Endothelial cell of umbilical vein (primary cell): ENCODE measurements around the gene INS. TPM values are rescaled to one million over a fixed set of nuclear protein-coding genes. Genes with fewer than 3 reads are reported as not detected.

Experiments used
- BruUV-seq: library from RNA; stranded (reverse); fragments of 400-500 nt; replicated peaks from 2 replicates; lab custom pipeline; 2021; lab: Mats Ljungman, UMichigan
- CTCF ChIA-PET: fragments of 300-600, 350-600 bp; sonication (Branson Sonifier 250); formaldehyde crosslinking; loops from one replicate; lab custom pipeline; 2021; ENCODE audit warnings: antibody characterized with exemption, inconsistent platforms; lab: Charles Lee
- POLR2A ChIA-PET: fragments of 300-600, 350-600 bp; sonication (Branson Sonifier 250); formaldehyde crosslinking; loops from one replicate; lab custom pipeline; 2021; ENCODE audit warnings: antibody characterized with exemption, inconsistent platforms; lab: Charles Lee
- DNase-seq: peaks from one replicate; pipeline ENCODE4 v3.0.0-alpha.2; 2011; ENCODE audit warnings: low read depth, low spot score
- FAIRE-seq: peaks from 2 replicates; lab custom pipeline; 2011; peaks lifted over from hg19 to GRCh38; lab: Jason Lieb, UNC
- H2AFZ ChIP-seq: 2 replicates; pipeline ENCODE4 v1.6.0; 2012; ENCODE audit warnings: low read depth, low read length, control low read depth, inconsistent platforms
- H3K27ac ChIP-seq: 2 replicates; pipeline ENCODE4 v1.5.1; 2011; ENCODE audit warnings: low read depth, mild to moderate bottlenecking, control low read depth, low read length, moderate library complexity; ENCODE audit not compliant: insufficient read depth
- H3K27me3 ChIP-seq, 2 experiments: 2 replicates each; pipeline versions ENCODE4 v1.6.0 to v1.6.1; 2011; ENCODE audit warnings: low read length in 2 of 2, mixed read lengths in 1 of 2; ENCODE audit not compliant: control insufficient read depth in 2 of 2, insufficient read depth in 2 of 2
- H3K36me3 ChIP-seq, 2 experiments: 2 replicates in 1 of 2; 3 replicates in 1 of 2; pipeline ENCODE4 v1.5.1; 2011; ENCODE audit warnings: low read length in 2 of 2, mild to moderate bottlenecking in 1 of 2, moderate library complexity in 1 of 2; ENCODE audit not compliant: control insufficient read depth in 2 of 2, insufficient read depth in 2 of 2; ENCODE audit errors: extremely low read depth in 1 of 2
- H3K4me1 ChIP-seq: 3 replicates; pipeline ENCODE4 v1.5.1; 2011; ENCODE audit warnings: mild to moderate bottlenecking, low read length; ENCODE audit not compliant: control insufficient read depth, insufficient read depth; ENCODE audit errors: extremely low read depth
- H3K4me2 ChIP-seq: 2 replicates; pipeline ENCODE4 v1.6.1; 2011; ENCODE audit warnings: low read length, control low read depth, mixed read lengths; ENCODE audit not compliant: insufficient read depth
- H3K4me3 ChIP-seq, 3 experiments: fragments of 200-600 bp in 1 of 3; sonication (generic), shearing (Covaris generic) in 1 of 3; replicated peaks in 1 of 3; 2 replicates each; pipeline ENCODE4 v1.5.1; 2011 to 2016; ENCODE audit warnings: control low read depth in 3 of 3, low read length in 3 of 3, mild to moderate bottlenecking in 2 of 3, inconsistent platforms in 1 of 3, low read depth in 1 of 3, moderate library complexity in 1 of 3; ENCODE audit not compliant: insufficient read depth in 1 of 3
- H3K79me2 ChIP-seq: 2 replicates; pipeline ENCODE4 v1.6.0; 2012; ENCODE audit warnings: low read length, inconsistent platforms; ENCODE audit not compliant: control insufficient read depth, insufficient read depth
- H3K9ac ChIP-seq: replicated peaks from 2 replicates; pipeline ENCODE3; 2011; ENCODE audit warnings: low read length, control low read depth; ENCODE audit not compliant: insufficient read depth; ENCODE audit errors: extremely low read depth
- H3K9me1 ChIP-seq: replicated peaks from 3 replicates; pipeline ENCODE4 v1.6.0; 2011; ENCODE audit warnings: mild to moderate bottlenecking, low read length; ENCODE audit not compliant: control insufficient read depth, insufficient read depth; ENCODE audit errors: extremely low read depth
- H3K9me3 ChIP-seq: replicated peaks from 2 replicates; pipeline ENCODE4 v1.5.1; 2012; ENCODE audit warnings: low read length, inconsistent platforms; ENCODE audit not compliant: control insufficient read depth, insufficient read depth
- H4K20me1 ChIP-seq: replicated peaks from 2 replicates; pipeline ENCODE3; 2011; ENCODE audit warnings: mild to moderate bottlenecking, low read length; ENCODE audit not compliant: control insufficient read depth, insufficient read depth; ENCODE audit errors: extremely low read depth
- EZH2 ChIP-seq: IDR thresholded peaks from 2 replicates; pipeline ENCODE4 v1.6.1; 2012; ENCODE audit warnings: borderline replicate concordance, low read depth, mild to moderate bottlenecking, moderate library complexity, low read length, inconsistent platforms; ENCODE audit not compliant: severe bottlenecking
- FOS ChIP-seq: IDR thresholded peaks from 2 replicates; pipeline ENCODE4 v1.6.1; 2011; ENCODE audit warnings: mild to moderate bottlenecking, low read length, moderate library complexity, borderline replicate concordance; ENCODE audit not compliant: insufficient read depth
- GATA2 ChIP-seq: IDR thresholded peaks from 2 replicates; pipeline ENCODE4 v1.7.0; 2011; ENCODE audit warnings: low read depth, mild to moderate bottlenecking, moderate library complexity, mixed read lengths, low read length; ENCODE audit not compliant: insufficient read length, insufficient read depth
- JUN ChIP-seq: IDR thresholded peaks from 2 replicates; pipeline ENCODE4 v1.6.1; 2011; ENCODE audit warnings: borderline replicate concordance, low read depth; ENCODE audit not compliant: insufficient read length, insufficient read depth
- MYC ChIP-seq: IDR thresholded peaks from one replicate; pipeline ENCODE4 v1.6.1; 2011; ENCODE audit warnings: mild to moderate bottlenecking, low read depth, low read length
- POLR2A ChIP-seq: IDR thresholded peaks from 2 replicates; pipeline ENCODE4 v1.6.1; 2012; ENCODE audit warnings: low read depth, mild to moderate bottlenecking, control low read depth, low read length
- POLR2AphosphoS5 ChIP-seq: IDR thresholded peaks from 2 replicates; pipeline ENCODE4 v1.6.1; 2012; ENCODE audit warnings: low read depth, mild to moderate bottlenecking, control low read depth, low read length, moderate library complexity; ENCODE audit not compliant: insufficient read depth
- dilution Hi-C: fragments of 300-500 bp; cut with MboI; formaldehyde crosslinking; loops from one replicate; pipeline ENCODE4 v1.15.0; 2019; ENCODE audit warnings: low sequenced_read_pairs; ENCODE audit not compliant: extremely low pct_ligation_motif_present
- intact Hi-C: fragments of 100-400 bp; cut with micrococcal nuclease; formaldehyde crosslinking; loops from one replicate; pipeline ENCODE4 v1.10.0; 2022
- polyA plus RNA-seq, 4 experiments: library from polyadenylated mRNA; depleted of rRNA in 3 of 4; stranded (reverse) in 3 of 4; unstranded in 1 of 4; fragments of >200 nt; gene quantifications; 2 replicates each; pipeline versions ENCODE4 v1.2.1 to v1.2.3, GENCODE V29; 2011 to 2012; ENCODE audit warnings: missing spikeins in 1 of 4
- total RNA-seq: library from RNA; stranded (reverse); gene quantifications from 2 replicates; pipeline ENCODE4 v1.2.3, GENCODE V29; 2021
- TF ChIP-seq, protein P1 (sequence below): IDR thresholded peaks from 2 replicates; pipeline ENCODE4 v1.6.1; 2011; ENCODE audit not compliant: insufficient read depth, insufficient read length
- TF ChIP-seq, protein P2 (sequence below), 2 donors: IDR thresholded peaks; 1 replicate in 1 of 2; 2 replicates in 1 of 2; pipeline ENCODE4 v1.5.1; 2011; ENCODE audit warnings: low read length in 2 of 2, mild to moderate bottlenecking in 2 of 2, moderate library complexity in 2 of 2, control low read depth in 1 of 2, inconsistent platforms in 1 of 2, low read depth in 1 of 2; ENCODE audit not compliant: insufficient read depth in 1 of 2; ENCODE audit errors: extremely low read depth in 1 of 2

The INS gene
- total and polyA plus RNA-seq, 2 donors (not counting 3 experiments of a cell fraction or from before 2014, with no cell fraction given) = not detected

DNA sequence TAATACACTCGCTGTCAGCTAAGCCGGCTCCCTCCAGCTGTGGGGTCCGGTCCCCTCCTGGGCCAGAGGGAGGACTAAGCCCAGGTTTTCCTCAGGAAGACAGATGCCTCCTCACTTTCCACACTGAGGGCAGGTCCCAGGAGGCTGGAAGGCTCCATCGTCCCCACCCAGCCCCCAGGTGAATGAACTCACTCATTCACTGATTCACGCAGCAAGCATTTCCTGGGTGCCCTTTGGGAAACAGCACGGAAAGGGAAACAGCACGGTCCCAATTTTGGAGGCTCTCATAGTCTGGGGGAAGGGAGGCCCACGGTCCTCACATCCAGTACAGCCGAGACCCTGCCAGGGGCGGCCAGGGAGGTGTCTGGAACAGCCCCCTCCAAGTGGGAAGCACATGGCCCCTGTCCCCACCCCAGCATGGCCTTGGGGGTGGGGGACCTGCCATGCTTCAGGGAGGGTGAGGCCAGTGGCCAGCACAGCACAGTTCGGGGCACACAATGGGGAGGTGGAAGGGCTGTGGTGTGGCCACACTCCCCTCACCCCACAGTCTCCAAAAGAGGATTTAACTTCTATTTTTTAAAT lies 19.9 kb upstream of the INS start:
- Histone ChIP-seq H3K4me2 (no peak overlapping the region), H3K27me3 (no peaks in the 10 kb centered on the region), H3K9me3 (no peaks in the 10 kb centered on the region), H3K4me1 (no peaks in the 10 kb centered on the region), H3K27ac (no peak overlapping the region), H3K4me3 (no peak overlapping the region), H2AFZ (no peak overlapping the region), H3K36me3 (no peaks in the 10 kb centered on the region), H3K9ac (no peak overlapping the region), H3K9me1 (no peaks in the 10 kb centered on the region), H4K20me1 (no peaks in the 10 kb centered on the region), H3K79me2 (no peaks in the 10 kb centered on the region)
- intact Hi-C loops = no loop called here
- dilution Hi-C loops = no loop called here
- TF ChIP-seq MYC = no peak
- TF ChIP-seq JUN = no peak
- no peak for TF ChIP-seq FOS
- TF ChIP-seq GATA2 = no peak
- TF ChIP-seq, protein P1, sequence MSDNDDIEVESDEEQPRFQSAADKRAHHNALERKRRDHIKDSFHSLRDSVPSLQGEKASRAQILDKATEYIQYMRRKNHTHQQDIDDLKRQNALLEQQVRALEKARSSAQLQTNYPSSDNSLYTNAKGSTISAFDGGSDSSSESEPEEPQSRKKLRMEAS = no peak
- no peak for DNase-seq
- ChIA-PET CTCF (no interaction called here), POLR2A (no interaction called here)
- no TSS peak for BruUV-seq
- no peak for FAIRE-seq

DNA sequence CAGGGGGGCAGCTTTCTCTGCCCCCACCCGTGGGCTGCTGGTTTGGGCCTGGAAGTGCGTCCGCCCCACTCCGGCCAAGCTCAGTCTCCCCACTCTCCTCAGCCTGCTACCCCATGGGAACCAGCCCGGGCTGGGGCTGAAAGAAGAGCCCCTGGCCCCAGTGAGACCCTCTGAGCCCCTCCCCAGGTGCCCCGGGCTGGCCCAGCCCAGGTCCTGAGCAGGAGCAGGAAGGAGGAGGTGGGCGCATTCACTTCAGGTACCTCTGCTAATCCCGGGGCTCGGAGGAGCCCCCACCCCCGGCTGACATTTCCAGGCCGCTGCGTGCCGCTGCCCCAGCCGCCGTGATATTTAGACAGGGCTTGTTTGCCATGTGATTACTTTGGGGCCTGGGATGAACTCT lies 19.3 kb upstream of the INS start:
- Histone ChIP-seq H3K36me3 (no peaks in the 10 kb centered on the region), H3K4me1 (no peaks in the 10 kb centered on the region), H3K9me1 (no peaks in the 10 kb centered on the region), H3K4me2 (no peak overlapping the region), H3K9ac (no peak overlapping the region), H3K4me3 (no peak overlapping the region), H3K27me3 (no peaks in the 10 kb centered on the region), H3K27ac (no peak overlapping the region), H3K9me3 (no peaks in the 10 kb centered on the region), H2AFZ (no peak overlapping the region), H3K79me2 (no peaks in the 10 kb centered on the region), H4K20me1 (no peaks in the 10 kb centered on the region)
- dilution Hi-C loops = no loop called here
- FAIRE-seq (no peak), DNase-seq (no peak)
- intact Hi-C loops = no loop called here
- ChIA-PET POLR2A (no interaction called here), CTCF (no interaction called here)
- BruUV-seq = no TSS peak
- TF ChIP-seq EZH2 (no peak), POLR2AphosphoS5 (no peak), JUN (no peak), FOS (no peak), MYC (no peak), POLR2A (no peak), GATA2 (no peak)
- TF ChIP-seq, protein P1 = no peak
- TF ChIP-seq, protein P2, sequence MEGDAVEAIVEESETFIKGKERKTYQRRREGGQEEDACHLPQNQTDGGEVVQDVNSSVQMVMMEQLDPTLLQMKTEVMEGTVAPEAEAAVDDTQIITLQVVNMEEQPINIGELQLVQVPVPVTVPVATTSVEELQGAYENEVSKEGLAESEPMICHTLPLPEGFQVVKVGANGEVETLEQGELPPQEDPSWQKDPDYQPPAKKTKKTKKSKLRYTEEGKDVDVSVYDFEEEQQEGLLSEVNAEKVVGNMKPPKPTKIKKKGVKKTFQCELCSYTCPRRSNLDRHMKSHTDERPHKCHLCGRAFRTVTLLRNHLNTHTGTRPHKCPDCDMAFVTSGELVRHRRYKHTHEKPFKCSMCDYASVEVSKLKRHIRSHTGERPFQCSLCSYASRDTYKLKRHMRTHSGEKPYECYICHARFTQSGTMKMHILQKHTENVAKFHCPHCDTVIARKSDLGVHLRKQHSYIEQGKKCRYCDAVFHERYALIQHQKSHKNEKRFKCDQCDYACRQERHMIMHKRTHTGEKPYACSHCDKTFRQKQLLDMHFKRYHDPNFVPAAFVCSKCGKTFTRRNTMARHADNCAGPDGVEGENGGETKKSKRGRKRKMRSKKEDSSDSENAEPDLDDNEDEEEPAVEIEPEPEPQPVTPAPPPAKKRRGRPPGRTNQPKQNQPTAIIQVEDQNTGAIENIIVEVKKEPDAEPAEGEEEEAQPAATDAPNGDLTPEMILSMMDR (IDR thresholded peaks at IDR 0.05; ENCODE audit: extremely low read depth in 1 of 2, insufficient read depth in 1 of 2, low read depth in 1 of 2, low read length in 2 of 2) = no peak
